ENCODE measurements around the gene CLCNKB.
"Not testable (repeated sequence)": the region's sequence is repeated elsewhere in the genome, so short reads cannot be mapped to it uniquely, and the experiment has no call there.

The CLCNKB gene

GRCh38 chr1:16036461-16036860, 7.1 kb upstream of the CLCNKB start:
- not testable (repeated sequence) for DNase-seq

DNA sequence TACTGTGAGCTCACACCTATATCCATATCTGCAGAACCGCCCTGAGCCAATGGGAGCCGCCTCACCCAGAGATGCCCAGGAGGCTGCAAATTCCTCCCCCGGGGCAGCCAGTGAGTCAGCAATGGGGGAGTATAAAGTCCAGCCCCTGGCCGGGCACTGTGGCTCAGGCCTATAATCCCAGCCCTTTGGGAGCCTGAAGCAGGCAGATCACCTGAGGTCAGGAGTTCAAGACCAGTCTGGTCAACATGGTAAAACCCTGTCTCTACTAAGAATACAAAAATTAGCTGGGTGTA, 5.0 kb upstream of the CLCNKB start:
- no peak for DNase-seq

DNA sequence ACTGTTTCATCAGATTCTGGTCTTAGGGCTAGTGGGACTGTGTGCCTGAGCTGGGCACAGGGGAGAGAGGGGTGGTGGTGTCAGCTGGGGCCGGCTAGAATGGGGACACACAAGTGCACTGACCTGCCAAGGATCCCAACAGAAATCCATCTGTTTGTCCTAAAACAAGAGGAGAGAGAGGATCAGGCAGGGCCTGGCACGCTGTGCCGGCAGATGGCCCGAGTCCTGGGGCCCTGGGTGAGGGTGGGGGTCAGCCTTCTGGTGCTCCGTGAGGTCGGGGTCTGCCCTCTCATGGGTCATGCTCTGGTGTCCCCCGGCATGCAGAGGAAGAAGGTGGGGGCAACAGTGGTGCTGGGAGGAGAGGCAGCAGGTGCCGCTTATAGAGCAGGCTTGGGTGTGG, 3.7 kb upstream of the CLCNKB start:
- DNase-seq, result not testable (repeated sequence)

DNA sequence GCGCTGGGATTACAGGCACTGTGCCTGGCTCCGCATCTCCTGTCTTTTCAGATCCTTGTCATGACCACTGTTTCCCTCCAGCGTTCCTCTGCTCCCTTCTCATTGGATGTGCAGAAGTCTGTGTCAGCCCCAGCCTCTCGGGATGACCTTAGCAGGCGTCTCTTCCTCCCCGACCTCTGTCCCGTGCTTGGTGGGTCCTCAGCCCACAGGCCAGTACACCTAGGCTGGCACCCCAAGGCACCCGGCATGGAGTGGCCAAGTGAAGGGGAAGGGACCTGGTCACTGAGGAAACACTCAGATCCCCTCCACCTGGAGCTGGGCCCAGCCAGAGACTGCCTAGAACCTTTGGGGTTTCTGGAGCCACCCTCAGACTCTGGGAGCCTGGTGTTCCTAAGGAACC, 2.4 kb upstream of the CLCNKB start:
- DNase-seq, result no peak

GRCh38 chr1:16042096-16042495, 1.5 kb upstream of the CLCNKB start:
- DNase-seq, result no peak

- DNase-seq, result not testable (repeated sequence)
Observed at GRCh38 chr1:16042654-16043053, 928 bp upstream of the CLCNKB start.

GRCh38 chr1:16043950-16044349, 368 bp downstream of the CLCNKB start:
- DNase-seq, result no peak

DNA sequence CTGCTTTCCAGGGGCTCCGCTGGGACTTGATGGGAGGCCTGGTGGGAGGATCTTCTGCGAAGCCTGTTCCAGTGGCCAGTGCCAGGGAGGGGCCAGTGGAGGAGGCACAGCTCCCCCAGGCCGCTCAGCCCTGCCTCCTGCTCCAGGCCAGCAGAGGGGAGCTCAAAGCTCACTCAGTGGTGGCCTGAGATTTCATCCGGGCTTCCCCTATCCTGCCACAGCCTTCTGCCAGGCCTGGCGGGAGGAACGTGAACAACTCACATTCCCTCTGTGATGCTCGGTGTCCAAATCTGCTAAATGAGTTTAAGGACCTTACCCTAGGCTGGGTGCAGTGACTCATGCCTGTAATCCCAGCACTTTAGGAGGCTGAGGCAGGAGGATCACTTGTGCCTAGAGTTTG, 3.3 kb downstream of the CLCNKB start:
- no peak for DNase-seq

DNA sequence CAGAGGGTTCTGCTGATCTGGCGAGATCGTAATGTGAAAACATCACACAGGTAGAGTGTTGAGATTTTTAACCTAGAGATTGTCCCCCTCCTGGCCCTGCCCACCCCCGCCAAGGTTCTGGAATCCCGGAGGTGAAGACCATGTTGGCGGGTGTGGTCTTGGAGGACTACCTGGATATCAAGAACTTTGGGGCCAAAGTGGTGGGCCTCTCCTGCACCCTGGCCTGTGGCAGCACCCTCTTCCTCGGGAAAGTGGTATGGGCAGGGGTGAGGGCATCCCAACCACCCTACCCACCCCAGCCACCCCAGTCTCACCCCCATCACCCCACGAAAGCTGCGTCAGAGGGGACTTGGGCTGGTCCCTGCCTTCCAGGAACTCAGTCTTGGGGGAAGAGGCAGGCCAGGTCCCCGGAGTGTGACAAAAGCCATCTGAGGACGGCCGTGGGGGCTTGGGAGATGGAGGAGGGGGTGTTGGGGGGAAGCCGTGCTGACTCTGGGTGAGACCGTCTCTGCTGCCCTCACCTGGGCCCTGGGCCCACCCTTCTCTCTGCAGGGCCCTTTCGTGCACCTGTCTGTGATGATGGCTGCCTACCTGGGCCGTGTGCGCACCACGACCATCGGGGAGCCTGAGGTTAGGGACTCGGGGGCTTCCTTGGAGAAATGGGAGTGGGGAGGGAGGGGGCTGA, 4.4 kb downstream of the CLCNKB start:
- no peak for DNase-seq

DNA sequence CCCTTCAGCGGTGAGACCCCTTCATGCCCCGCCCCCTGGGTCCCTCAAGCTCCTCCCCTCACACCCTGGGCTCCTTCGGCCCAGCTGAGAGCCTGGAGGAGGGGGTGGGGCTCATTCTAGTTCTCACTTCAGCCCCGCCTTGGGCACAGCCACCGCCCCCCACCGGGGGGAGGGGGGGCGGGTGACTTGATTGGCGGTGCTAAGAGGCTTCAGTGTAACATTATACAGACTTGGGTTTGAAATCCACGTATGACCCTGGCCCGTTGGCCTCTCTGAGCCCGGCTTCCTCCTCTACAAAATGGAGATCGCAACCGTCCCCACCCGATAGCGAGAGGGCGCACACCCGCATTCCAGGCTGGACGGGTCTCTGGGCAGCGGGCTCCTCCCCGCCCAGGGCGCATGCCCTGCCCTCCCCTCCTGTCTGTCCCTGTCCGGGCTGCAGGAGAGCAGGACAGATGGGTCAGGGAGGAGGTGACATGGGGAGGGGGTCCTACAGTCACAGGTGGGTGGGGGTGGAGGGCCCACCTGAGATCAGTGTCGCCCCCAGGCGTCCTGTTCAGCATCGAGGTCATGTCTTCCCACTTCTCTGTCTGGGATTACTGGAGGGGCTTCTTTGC, 5.1 kb downstream of the CLCNKB start:
- DNase-seq, result peak in 1 of 2 donors; percentile 16

DNA sequence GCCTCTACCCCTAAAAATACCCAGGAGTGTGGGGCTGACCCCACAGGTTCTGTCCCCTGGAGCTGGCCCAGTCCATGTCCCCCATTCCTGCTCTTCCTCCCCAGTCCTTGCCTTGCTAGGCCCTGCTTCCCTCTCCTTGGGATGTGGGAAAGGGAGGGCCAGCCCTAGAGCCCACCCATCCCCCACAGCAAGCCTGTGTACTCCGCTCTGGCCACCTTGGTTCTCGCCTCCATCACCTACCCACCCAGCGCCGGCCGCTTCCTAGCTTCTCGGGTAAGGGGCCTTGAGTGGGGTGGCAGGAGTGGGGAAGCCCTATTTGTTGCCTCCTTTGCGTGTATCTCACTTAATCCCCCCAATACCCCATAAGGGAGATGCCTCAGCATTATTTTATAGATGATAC, 6.7 kb downstream of the CLCNKB start:
- DNase-seq, result no peak

- no peak for DNase-seq
Observed at GRCh38 chr1:16051039-16051438, 7.5 kb downstream of the CLCNKB start.

DNA sequence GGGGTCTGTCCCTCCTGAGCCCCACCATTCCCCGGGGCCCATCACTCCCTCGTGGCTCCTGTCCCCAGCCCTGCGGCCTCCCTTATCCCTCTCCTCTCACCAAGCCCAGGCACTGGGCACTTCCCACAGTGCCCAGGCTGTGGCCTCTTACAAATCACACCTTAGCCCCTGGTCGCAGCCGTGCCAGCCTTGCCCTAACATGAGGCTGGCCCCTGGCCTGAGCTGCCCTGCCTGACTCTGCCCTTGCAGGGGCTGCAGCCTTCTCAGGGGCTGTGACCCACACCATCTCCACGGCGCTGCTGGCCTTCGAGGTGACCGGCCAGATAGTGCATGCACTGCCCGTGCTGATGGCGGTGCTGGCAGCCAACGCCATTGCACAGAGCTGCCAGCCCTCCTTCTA, 8.4 kb downstream of the CLCNKB start:
- DNase-seq, result not testable (repeated sequence)

- no peak for DNase-seq
Observed at GRCh38 chr1:16053781-16054502, 10.4 kb downstream of the CLCNKB start.

- no peak for DNase-seq
Observed at GRCh38 chr1:16054598-16055540, 11.3 kb downstream of the CLCNKB start.

- peak; percentile 66 to 87 for DNase-seq
Observed at GRCh38 chr1:16055613-16056520, 12.3 kb downstream of the CLCNKB start.

GRCh38 chr1:16056521-16056912, 12.9 kb downstream of the CLCNKB start:
- not testable (repeated sequence) for DNase-seq

DNA sequence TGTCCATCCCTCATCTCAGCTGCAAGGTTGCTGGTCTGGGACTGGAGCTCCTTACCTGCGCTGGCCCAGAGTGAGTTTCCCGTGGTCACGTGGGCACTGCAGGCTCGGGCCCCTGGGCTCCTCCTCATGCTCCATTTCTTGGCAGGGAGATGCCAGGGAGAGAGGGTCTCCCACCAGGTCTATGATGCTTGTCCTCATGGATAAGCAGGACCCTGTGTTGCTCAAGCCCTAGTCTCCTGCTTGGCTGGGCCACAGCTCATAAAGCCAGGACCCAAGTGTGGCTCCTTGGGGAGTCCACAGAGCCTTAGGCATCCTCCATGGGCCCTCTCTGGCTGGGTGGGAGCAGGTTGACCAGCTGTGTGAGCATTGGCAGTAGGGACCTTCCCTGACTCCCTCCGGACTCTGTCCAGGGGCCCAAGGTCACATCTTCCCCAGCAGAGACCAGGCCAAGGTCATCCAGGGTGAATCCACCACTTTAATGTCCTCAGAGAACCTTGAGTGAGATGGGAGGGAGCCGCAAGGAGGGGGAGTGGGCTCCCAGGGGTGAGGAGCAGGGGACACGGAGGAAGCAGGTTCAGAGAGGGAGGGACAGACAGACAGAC, 13.8 kb downstream of the CLCNKB start:
- not testable (repeated sequence) for DNase-seq

DNA sequence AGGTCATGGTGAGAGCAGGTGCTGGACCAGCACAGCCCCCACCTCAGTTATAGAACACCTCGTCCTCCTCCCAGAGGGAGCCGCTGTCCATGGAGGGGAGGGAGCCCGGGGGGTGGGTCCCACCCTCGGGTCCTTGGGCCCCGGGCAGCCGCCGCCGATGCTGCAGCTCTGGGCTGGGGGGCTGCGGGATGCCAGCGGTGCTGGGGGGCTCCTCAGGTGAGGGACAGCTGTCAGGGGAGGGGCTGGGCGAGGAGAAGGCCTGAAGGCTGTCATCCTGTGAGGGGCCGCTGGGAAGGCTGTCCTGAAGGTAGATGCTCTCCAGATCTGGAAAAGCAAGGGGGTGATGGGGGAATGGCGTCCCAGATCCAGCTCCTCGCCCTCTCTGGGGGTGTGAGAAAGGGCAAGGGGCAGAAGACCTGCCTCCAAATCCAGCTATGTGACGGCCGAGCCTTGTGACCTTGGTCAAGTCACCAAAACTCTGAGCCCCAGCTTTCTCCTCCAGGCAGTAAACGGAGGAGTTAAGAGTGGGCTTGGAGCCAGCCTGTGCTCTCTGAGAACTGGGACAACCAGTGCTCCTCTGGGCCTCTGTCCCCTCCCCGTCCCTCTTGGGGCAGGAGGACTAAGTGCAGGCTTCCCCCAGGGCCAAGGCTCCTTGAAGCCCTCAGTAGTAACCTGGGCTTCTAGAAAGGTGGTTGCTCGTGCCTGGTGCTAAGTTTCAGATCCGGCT, 15.0 kb downstream of the CLCNKB start:
- not testable (repeated sequence) for DNase-seq

GRCh38 chr1:16061266-16061665, 17.7 kb downstream of the CLCNKB start:
- no peak for DNase-seq

Data from stimulated activated CD4-positive, alpha-beta T cell treated with anti-CD3 and anti-CD28 coated beads, Interleukin-2, amount 100 ng/mL, for 48 hours (primary cell).